ENCODE measurements around the gene TMEM240.

DNA sequence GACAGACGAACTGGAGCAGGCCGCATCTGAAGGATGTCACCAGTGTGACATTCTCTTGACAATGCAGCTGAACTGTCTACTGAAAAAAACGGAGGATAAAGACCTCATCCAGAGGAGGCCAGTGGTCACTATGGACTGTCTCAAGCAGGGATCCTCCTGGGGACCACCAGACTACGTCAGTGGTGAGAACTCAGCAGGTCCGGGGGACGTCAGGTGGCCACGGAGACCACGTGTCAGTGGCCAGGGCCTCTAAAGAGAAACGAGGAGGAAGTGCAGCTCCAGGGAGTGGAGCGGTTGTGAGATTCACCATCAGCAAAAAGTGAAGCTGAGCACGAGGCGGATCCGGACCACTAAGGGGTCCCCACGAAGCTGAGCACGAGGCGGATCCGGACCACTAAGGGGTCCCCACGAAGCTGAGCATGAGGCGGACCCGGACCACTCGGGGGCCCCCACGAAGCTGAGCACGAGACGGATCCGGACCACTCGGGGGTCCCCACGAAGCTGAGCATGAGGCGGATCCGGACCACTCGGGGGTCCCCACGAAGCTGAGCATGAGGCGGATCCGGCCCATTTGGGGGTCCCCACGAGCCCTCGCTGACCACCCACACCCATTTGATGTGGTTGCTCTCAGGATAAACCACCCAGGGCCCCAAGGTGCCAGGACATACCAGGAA is 13.5 kb upstream of the TMEM240 start:
- TF ChIP-seq, protein P1, sequence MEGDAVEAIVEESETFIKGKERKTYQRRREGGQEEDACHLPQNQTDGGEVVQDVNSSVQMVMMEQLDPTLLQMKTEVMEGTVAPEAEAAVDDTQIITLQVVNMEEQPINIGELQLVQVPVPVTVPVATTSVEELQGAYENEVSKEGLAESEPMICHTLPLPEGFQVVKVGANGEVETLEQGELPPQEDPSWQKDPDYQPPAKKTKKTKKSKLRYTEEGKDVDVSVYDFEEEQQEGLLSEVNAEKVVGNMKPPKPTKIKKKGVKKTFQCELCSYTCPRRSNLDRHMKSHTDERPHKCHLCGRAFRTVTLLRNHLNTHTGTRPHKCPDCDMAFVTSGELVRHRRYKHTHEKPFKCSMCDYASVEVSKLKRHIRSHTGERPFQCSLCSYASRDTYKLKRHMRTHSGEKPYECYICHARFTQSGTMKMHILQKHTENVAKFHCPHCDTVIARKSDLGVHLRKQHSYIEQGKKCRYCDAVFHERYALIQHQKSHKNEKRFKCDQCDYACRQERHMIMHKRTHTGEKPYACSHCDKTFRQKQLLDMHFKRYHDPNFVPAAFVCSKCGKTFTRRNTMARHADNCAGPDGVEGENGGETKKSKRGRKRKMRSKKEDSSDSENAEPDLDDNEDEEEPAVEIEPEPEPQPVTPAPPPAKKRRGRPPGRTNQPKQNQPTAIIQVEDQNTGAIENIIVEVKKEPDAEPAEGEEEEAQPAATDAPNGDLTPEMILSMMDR (IDR thresholded peaks at IDR 0.05), result no peak
- TF ChIP-seq POLR2AphosphoS5 (IDR thresholded peaks at IDR 0.05) (no peak), EP300 (IDR thresholded peaks at IDR 0.05) (no peak), POLR2A (IDR thresholded peaks at IDR 0.05) (no peak)
